SK-N-MC (cell line): ENCODE data around the gene PGBD4.

Experiments
- DNase-seq: peaks from one replicate; pipeline ENCODE4 v3.0.0-alpha.2; 2011; ENCODE audit warnings: low read depth, low spot score
- H3K27ac ChIP-seq: fragments of 200-600 bp; sonication (generic); 2 replicates; pipeline ENCODE4 v1.5.1; 2016; ENCODE audit warnings: mixed run types
- H3K36me3 ChIP-seq: fragments of 200-600 bp; sonication (generic); 2 replicates; pipeline ENCODE4 v1.6.1; 2017; ENCODE audit warnings: antibody characterized with exemption, low read length, mixed read lengths; ENCODE audit not compliant: insufficient read depth
- H3K4me3 ChIP-seq: fragments of 200-600 bp; sonication (generic); 2 replicates; pipeline ENCODE4 v1.5.1; 2016
- H3K9ac ChIP-seq: fragments of 200-600 bp; sonication (generic); 2 replicates; pipeline ENCODE4 v1.8.0; 2017; ENCODE audit warnings: mixed run types, mixed read lengths; ENCODE audit not compliant: insufficient read length
- H3K9me3 ChIP-seq: fragments of 200-600 bp; sonication (generic); 2 replicates; pipeline ENCODE4 v1.6.1; 2017; ENCODE audit warnings: low read depth, mild to moderate bottlenecking, antibody characterized with exemption, low read length, moderate library complexity, mixed read lengths
- EZH2 ChIP-seq: fragments of 200-600 bp; sonication (generic); IDR thresholded peaks from one replicate; pipeline ENCODE4 v1.6.1; 2017; ENCODE audit warnings: antibody characterized with exemption
- FOXP2 ChIP-seq: optimal IDR thresholded peaks from 2 replicates; pipeline ENCODE3; 2011; ENCODE audit warnings: mild to moderate bottlenecking, moderate library complexity; ENCODE audit not compliant: insufficient read depth; ENCODE audit errors: extremely low read length, control extremely low read depth
- POLR2AphosphoS5 ChIP-seq: IDR thresholded peaks from 2 replicates; pipeline ENCODE4 v1.6.1; 2012; ENCODE audit warnings: mild to moderate bottlenecking, low read depth, low read length, borderline replicate concordance

PGBD4 gene

DNA sequence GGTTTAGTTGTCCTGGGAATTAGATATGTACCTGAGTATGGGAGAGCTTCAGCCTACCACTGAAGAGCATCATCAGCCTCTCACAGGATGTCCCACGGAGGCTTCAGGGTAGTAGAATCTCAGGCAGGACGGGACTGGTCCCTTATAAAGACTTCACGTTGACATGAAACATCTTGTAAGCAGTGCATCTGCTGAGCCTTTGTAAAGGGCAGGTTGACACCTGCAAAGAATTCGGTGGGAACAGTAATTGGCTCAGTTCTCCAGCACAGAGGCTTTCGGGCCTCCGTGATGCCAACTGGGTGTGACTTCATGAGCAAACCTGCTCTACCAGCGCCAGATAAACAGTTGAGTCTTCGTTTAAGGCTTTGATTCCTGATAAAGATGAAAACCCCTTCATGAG is 35.9 kb upstream of the PGBD4 start:
- H3K27ac ChIP-seq: no peak overlapping the region
- no peaks in the 10 kb centered on the region for H3K9me3 ChIP-seq
- no peak for TF ChIP-seq FOXP2
- no peak for TF ChIP-seq POLR2AphosphoS5
- no peak for TF ChIP-seq EZH2
- H3K36me3 ChIP-seq: no peaks in the 10 kb centered on the region
- DNase-seq: no peak
- no peak overlapping the region for H3K4me3 ChIP-seq
- no peak overlapping the region for H3K9ac ChIP-seq

DNA sequence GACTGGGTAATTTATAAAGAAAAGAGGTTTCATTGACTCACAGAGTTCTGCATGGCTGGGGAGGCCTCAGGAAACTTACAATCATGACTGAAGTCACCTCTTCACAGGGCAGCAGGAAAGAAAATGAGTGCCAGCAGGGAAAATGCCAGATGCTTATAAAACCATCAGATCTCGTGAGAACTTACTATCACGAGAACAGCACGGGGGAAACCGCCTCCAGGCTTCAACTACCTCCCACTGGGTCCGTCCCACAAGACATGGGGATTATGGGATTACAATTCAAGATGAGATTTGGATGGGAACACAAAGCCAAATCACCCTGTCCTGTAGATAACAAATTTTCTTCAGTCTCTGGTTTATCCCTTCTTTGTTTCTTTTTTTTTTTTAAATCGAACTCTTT is 31.9 kb upstream of the PGBD4 start:
- no peak overlapping the region for H3K27ac ChIP-seq
- no peak for DNase-seq
- TF ChIP-seq EZH2: no peak
- TF ChIP-seq FOXP2: no peak
- no peak for TF ChIP-seq POLR2AphosphoS5
- H3K9me3 ChIP-seq: no peaks in the 10 kb centered on the region
- H3K4me3 ChIP-seq: no peak overlapping the region
- no peaks in the 10 kb centered on the region for H3K36me3 ChIP-seq
- H3K9ac ChIP-seq: no peak overlapping the region

DNA sequence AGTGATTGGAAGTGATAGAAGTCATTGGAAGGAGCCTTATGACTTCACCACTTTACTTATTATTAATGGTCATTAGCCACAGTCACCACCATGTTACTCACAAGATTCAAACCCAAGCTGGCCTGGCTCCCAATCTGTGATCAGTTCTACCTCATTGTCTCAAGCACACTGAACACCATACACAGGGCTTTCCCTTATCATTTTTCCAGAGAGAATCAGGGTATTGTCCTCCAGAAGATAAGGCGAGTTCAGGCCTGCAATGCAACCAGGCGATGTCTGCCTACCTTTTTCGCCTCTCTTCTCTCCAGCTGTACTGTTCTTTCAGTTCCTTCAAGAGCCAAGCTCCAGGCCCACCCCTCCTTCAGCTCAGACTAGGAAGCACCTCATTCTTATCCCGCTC is 25.1 kb upstream of the PGBD4 start:
- H3K9ac ChIP-seq: no peak overlapping the region
- no peak overlapping the region for H3K4me3 ChIP-seq
- no peaks in the 10 kb centered on the region for H3K36me3 ChIP-seq
- no peaks in the 10 kb centered on the region for H3K9me3 ChIP-seq
- H3K27ac ChIP-seq: no peak overlapping the region
- no peak for DNase-seq
- TF ChIP-seq FOXP2 (no peak), POLR2AphosphoS5 (no peak), EZH2 (no peak)

DNA sequence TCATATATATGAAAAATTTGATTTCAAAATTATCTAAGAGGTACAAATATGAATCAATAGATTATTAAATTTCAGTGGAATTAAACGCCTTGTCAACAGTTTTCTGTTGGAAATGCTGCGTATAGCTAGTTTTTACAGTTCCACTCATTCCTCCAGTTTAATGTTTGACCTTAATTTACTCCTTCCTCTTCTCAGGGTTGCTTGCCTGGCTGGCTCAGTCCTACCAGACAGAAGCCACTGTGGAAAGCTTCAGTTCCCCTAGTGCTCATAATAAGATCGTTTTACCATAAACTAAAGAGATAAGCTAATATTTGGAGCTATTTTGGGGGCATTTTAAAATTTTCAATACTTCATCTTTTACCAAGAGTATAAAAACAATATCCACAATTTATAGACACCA is 23.0 kb upstream of the PGBD4 start:
- H3K4me3 ChIP-seq: no peak overlapping the region
- no peak overlapping the region for H3K9ac ChIP-seq
- no peak for DNase-seq
- peaks cover 3% of the 10 kb centered on the region; the same call in 1 of the 2 replicates for H3K36me3 ChIP-seq
- H3K9me3 ChIP-seq: no peaks in the 10 kb centered on the region
- no peak overlapping the region for H3K27ac ChIP-seq
- TF ChIP-seq POLR2AphosphoS5 (no peak), FOXP2 (no peak), EZH2 (no peak)

DNA sequence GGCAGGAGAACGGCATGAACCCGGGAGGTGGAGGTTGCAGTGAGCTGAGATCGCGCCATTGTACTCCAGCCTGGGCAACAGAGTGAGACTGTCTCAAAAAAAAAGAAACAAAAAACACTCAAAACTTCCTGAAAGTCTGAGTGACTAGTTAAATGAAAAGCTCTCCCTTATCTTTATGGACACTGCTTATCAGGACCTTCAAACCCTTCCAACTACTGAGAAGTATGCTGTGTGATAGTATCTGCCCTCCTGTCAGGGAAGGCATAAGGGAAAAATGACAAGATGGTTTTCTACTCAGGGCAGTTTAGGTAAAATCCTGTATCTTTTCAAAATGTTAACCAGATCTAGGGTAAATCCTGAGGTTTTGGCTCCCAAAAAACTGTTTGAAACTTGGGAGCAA is 22.0 kb upstream of the PGBD4 start:
- Histone ChIP-seq H3K9ac (no peak overlapping the region), H3K4me3 (no peak overlapping the region), H3K36me3 (peaks cover 3% of the 10 kb centered on the region; the same call in 1 of the 2 replicates), H3K27ac (no peak overlapping the region), H3K9me3 (no peaks in the 10 kb centered on the region)
- TF ChIP-seq FOXP2 (no peak), POLR2AphosphoS5 (no peak), EZH2 (no peak)
- DNase-seq: no peak

DNA sequence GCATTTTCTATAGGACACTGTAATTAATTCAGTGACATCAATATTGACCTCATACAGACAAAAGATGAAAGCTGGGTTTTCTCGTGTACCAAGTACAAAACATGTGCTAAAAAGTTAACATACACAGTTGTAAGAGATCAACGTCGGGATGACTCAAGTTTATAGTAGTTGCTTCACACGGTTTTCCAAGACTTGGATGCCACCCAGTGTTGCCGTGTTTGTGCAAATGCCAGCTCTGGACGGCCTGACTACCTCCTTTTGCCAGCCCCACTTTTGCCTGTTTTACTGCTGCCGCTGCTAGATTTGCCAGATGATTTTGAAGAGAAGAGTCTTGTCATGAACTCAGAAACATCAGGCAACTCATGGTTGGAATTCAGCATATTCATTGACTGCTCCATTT is 17.8 kb upstream of the PGBD4 start:
- Histone ChIP-seq H3K9ac (no peak overlapping the region), H3K9me3 (no peaks in the 10 kb centered on the region), H3K4me3 (no peak overlapping the region), H3K27ac (no peak overlapping the region), H3K36me3 (peaks cover 18% of the 10 kb centered on the region)
- DNase-seq: no peak
- TF ChIP-seq POLR2AphosphoS5: no peak
- no peak for TF ChIP-seq EZH2
- no peak for TF ChIP-seq FOXP2

DNA sequence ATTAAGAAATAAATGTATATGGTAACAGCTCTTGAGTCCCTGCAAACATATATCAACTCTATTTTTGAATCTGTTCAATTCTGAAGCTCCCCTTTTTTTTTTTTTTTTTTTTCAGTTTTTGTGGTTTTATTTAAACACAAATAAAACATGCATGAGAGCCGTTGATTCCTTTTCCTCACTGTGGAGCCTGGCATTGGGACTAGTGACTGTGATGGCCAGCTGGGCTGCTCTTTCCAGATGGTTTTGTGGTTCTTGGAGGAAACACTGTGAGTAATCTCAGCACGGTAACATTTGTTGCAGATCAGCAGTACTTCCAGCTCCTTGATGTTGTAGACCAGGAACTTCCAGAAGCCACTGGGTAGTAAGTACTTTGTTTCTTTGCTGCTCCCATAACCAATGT is 16.1 kb upstream of the PGBD4 start:
- Histone ChIP-seq H3K4me3 (no peak overlapping the region), H3K36me3 (peaks cover 28% of the 10 kb centered on the region), H3K27ac (no peak overlapping the region), H3K9ac (no peak overlapping the region), H3K9me3 (no peaks in the 10 kb centered on the region)
- TF ChIP-seq EZH2: no peak
- no peak for TF ChIP-seq FOXP2
- no peak for TF ChIP-seq POLR2AphosphoS5
- DNase-seq: no peak

DNA sequence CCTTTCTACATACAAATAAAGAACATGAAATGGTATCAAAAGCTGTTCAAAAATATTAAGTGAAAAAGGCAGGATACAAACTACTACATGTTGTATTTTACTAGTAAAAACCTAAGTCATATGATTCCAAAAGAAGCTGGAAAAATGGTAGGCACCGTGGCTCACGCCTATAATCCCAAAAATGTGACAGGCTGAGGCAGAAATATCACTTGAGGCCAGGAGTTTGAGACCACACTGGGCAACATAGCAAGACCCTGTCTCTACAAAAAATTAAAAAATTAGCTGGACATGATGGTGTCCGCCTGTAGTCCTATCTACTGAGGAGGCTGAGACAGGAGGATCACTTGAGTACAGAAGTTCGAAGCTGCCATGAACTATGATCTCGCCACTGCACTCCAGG is 2.0 kb upstream of the PGBD4 start:
- TF ChIP-seq FOXP2 (no peak), POLR2AphosphoS5 (no peak), EZH2 (no peak)

More for the DNA sequence above, 2.0 kb upstream of the PGBD4 start:
- Histone ChIP-seq H3K27ac (no peak overlapping the region), H3K36me3 (peaks cover 4% of the 10 kb centered on the region), H3K9ac (peak overlapping the region; percentile 88), H3K9me3 (no peaks in the 10 kb centered on the region), H3K4me3 (peak overlapping the region; percentile 96; the same call in 1 of the 2 replicates)
- DNase-seq: no peak
